ENCODE results near the gene NOCT. TPM values are rescaled to one million over a fixed set of nuclear protein-coding genes. Genes with fewer than 3 reads are reported as not detected.

NOCT gene
- total and polyA plus RNA-seq, 2 of the 8 experiments (the other 6 are each of a cell fraction or from before 2014, with no cell fraction given) = 10.4 to 45.5 TPM

DNA sequence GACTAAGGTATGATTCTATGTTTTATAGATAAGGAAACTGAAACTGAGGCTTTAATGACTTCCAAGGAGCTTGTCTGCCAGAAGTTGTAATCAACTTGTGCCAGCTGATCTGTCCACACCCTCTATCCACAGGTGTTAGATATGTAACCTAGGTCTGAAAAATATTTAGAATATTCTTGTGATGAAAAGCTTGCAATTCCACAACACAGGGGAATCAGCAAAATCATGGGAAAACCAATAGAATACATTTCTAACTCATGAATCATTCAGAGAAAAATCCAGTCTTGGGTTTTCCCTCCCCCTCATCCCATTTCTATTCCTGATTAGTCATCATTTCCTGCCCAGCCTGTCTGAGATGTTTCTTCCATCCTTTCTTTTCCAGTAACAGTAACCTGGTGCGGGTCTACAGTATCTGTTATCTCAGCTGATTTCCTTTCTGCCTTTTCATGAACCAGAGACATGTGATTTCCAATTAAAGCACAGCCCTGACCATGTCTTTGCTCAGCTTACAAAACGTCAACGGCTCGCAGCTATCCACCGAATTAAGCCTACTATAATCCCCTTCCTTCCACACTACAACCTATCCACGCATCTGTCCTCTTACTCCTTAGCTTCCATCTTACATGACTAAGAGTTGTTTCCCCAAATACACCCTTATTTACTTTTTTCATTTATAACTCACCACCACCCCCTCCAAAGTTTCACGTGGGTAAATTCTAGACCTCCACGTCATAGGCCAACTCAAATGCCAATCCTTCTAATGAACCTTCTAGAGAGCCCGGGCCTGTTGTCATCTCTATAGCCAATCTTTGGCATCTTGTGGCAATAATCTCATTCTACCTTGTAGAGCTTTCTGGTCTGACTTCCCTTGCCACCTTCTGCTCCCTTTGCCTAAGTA is 961 bp upstream of the NOCT start:
- Histone ChIP-seq H2BK5ac (ENCODE audit: low read depth, low read length) (peak overlapping the region; percentile 83), H2AFZ (ENCODE audit: low read length) (no peak overlapping the region), H3K4me1 (replicated peaks in 1 of 4; ENCODE audit: control insufficient read depth in 3 of 4, insufficient read depth in 4 of 4, low read length in 3 of 4) (peaks cover 12 to 20% (median 16%) of the 10 kb centered on the region in 4 experiments), H4K8ac (ENCODE audit: extremely low read depth, insufficient read depth, low read length) (no peak overlapping the region), H3K27me3 (replicated peaks in 1 of 4; ENCODE audit: control insufficient read depth in 3 of 4, extremely low read depth in 1 of 4, insufficient read depth in 3 of 4, low read length in 3 of 4) (no peaks in the 10 kb centered on the region), H3K4ac (replicated peaks; ENCODE audit: insufficient read length, low read depth, low read length) (no peak overlapping the region), H3K79me1 (ENCODE audit: low read depth, low read length) (peaks cover 3% of the 10 kb centered on the region; the same call in 1 of the 2 replicates), H2AK5ac (ENCODE audit: low read depth, low read length) (no peak overlapping the region), H3K23ac (ENCODE audit: insufficient read length) (no peak overlapping the region), H4K5ac (ENCODE audit: insufficient read length, low read depth, low read length) (no peak overlapping the region), H2BK120ac (replicated peaks; ENCODE audit: low read depth, low read length) (peak overlapping the region; percentile 26), H2BK15ac (ENCODE audit: low read length) (no peak overlapping the region), H3K23me2 (ENCODE audit: low read depth, low read length) (peaks cover 4% of the 10 kb centered on the region; the same call in 1 of the 2 replicates), H3K4me2 (ENCODE audit: insufficient read depth in 1 of 2, low read depth in 2 of 2, low read length in 2 of 2) (peak overlapping the region; percentile 75 to 94), H3K9ac (replicated peaks in 1 of 4; ENCODE audit: extremely low read depth in 1 of 4, low read depth in 3 of 4, low read length in 3 of 4) (peak overlapping the region in 2 of 4 experiments; percentile 79 to 84; a peak in 3 of 7 replicates), H3K14ac (ENCODE audit: insufficient read length) (no peak overlapping the region), H3K9me3 (ENCODE audit: insufficient read depth in 2 of 2, low read depth in 1 of 2, low read length in 1 of 2) (no peaks in the 10 kb centered on the region), H3K79me2 (ENCODE audit: control insufficient read depth in 1 of 2, insufficient read depth in 2 of 2, low read length in 2 of 2) (peaks cover 4 to 37% of the 10 kb centered on the region in 2 experiments), H3K27ac (ENCODE audit: low read depth, low read length) (0 out of 2 replicates have a peak overlapping the region, but pooled peaks have one; percentile 89), H2BK12ac (ENCODE audit: low read depth, low read length) (peak overlapping the region; percentile 88), H4K91ac (replicated peaks; ENCODE audit: insufficient read length, low read length) (peak overlapping the region; percentile 12), H4K20me1 (replicated peaks in 1 of 2; ENCODE audit: control insufficient read depth in 1 of 2, insufficient read depth in 2 of 2, low read length in 2 of 2) (peaks cover 2 to 8% of the 10 kb centered on the region in 2 experiments), H2BK20ac (ENCODE audit: low read length) (peak overlapping the region; percentile 82; the same call in 1 of the 2 replicates), H3K56ac (replicated peaks; ENCODE audit: insufficient read length, low read depth, low read length) (no peak overlapping the region), H3K4me3 (ENCODE audit: extremely low read depth in 1 of 4, insufficient read depth in 2 of 4, low read depth in 3 of 4, low read length in 4 of 4) (peak overlapping the region; percentile 90 to 98 (median 92); a peak in 7 of 8 replicates), H3K36me3 (ENCODE audit: control insufficient read depth in 2 of 4, insufficient read depth in 4 of 4, low read length in 3 of 4) (no peaks in the 10 kb centered on the region; a peak in 1 of 8 replicates), H3K18ac (ENCODE audit: extremely low read depth, low read length) (no peak overlapping the region)
- FAIRE-seq (no peak), DNase-seq (ENCODE audit: low read depth in 1 of 2, low spot score in 2 of 2) (no peak)
- 48% methylated on average over 9 of the region's 9 CpGs; no CpG with 5 or more reads in 1 of the 2 experiments for WGBS, 2 experiments (ENCODE audit: extremely low coverage in 1 of 2, insufficient coverage in 1 of 2, insufficient read length in 1 of 2, insufficient replicate concordance in 2 of 2, low coverage in 1 of 2, low lambda C conversion rate in 2 of 2, missing lambda C conversion rate in 1 of 2)
- CTCF ChIA-PET (ENCODE audit: partially characterized antibody) = interaction anchor here (0.6 to 3.4 kb wide), 6 partner anchors 9 to 145 kb away, joined by 3 to 15 read pairs (median 3); no protein-coding TSS in a partner anchor
- POLR2A ChIA-PET (ENCODE audit: partially characterized antibody) = interaction anchor here (0.6 to 5.4 kb wide), 16 partner anchors 9 to 227 kb away, joined by 3 to 39 read pairs (median 5); no protein-coding TSS in a partner anchor
- TF ChIP-seq YY1 (IDR thresholded peaks at IDR 0.05; ENCODE audit: low read depth, low read length) (no peak), JUN (IDR thresholded peaks at IDR 0.05; ENCODE audit: low read depth, low read length) (peak; percentile 62; the same call in 1 of the 2 replicates), BACH1 (IDR thresholded peaks at IDR 0.05; ENCODE audit: low read length) (0 out of 2 replicates have a peak, but pooled peaks have one; percentile 7), CHD2 (IDR thresholded peaks at IDR 0.05; ENCODE audit: low read length) (no peak), CHD1 (IDR thresholded peaks at IDR 0.05; ENCODE audit: low read depth, low read length) (no peak), MAFK (IDR thresholded peaks at IDR 0.05; ENCODE audit: low read depth, low read length) (0 out of 2 replicates have a peak, but pooled peaks have one; percentile 34), NRF1 (IDR thresholded peaks at IDR 0.05; ENCODE audit: low read depth, low read length) (no peak)
- TF ChIP-seq, protein P1, sequence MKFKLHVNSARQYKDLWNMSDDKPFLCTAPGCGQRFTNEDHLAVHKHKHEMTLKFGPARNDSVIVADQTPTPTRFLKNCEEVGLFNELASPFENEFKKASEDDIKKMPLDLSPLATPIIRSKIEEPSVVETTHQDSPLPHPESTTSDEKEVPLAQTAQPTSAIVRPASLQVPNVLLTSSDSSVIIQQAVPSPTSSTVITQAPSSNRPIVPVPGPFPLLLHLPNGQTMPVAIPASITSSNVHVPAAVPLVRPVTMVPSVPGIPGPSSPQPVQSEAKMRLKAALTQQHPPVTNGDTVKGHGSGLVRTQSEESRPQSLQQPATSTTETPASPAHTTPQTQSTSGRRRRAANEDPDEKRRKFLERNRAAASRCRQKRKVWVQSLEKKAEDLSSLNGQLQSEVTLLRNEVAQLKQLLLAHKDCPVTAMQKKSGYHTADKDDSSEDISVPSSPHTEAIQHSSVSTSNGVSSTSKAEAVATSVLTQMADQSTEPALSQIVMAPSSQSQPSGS (IDR thresholded peaks at IDR 0.05; ENCODE audit: low read length) = no peak
- TF ChIP-seq, protein P2, sequence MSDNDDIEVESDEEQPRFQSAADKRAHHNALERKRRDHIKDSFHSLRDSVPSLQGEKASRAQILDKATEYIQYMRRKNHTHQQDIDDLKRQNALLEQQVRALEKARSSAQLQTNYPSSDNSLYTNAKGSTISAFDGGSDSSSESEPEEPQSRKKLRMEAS (IDR thresholded peaks at IDR 0.05) = no peak

All from H1 (cell line).